GM12875 (cell line): ENCODE data around the gene PTTG1.

Source experiments
- H3K4me3 ChIP-seq: one replicate; pipeline ENCODE4 v1.5.1; 2011; ENCODE audit warnings: low read depth, low read length, control low read depth
- CTCF ChIP-seq: IDR thresholded peaks from 2 replicates; pipeline ENCODE4 v1.5.1; 2011; ENCODE audit warnings: low read depth, mild to moderate bottlenecking, control low read depth, inconsistent platforms, low read length, moderate library complexity, borderline replicate concordance; ENCODE audit not compliant: insufficient read depth

Gene PTTG1

GRCh38 chr5:160445132-160445531, 23.5 kb downstream of the PTTG1 start:
- TF ChIP-seq CTCF: no peak
- H3K4me3 ChIP-seq: no peak overlapping the region

GRCh38 chr5:160445751-160446150, 24.1 kb downstream of the PTTG1 start:
- H3K4me3 ChIP-seq: no peak overlapping the region
- TF ChIP-seq CTCF: no peak

- no peak for TF ChIP-seq CTCF
These were observed 27.2 kb downstream of the PTTG1 start for GRCh38 chr5:160448886-160449285.

GRCh38 chr5:160449458-160449857, 27.8 kb downstream of the PTTG1 start:
- TF ChIP-seq CTCF: no peak
- H3K4me3 ChIP-seq: no peak overlapping the region

More at GRCh38 chr5:160448886-160449285, 27.2 kb downstream of the PTTG1 start:
- no peak overlapping the region for H3K4me3 ChIP-seq

GRCh38 chr5:160450164-160450932, 28.7 kb downstream of the PTTG1 start:
- H3K4me3 ChIP-seq: no peak overlapping the region
- TF ChIP-seq CTCF: no peak

- no peak for TF ChIP-seq CTCF
- no peak overlapping the region for H3K4me3 ChIP-seq
These were observed 29.6 kb downstream of the PTTG1 start for GRCh38 chr5:160451281-160451680.

- no peak overlapping the region for H3K4me3 ChIP-seq
- TF ChIP-seq CTCF: no peak
These were observed 30.4 kb downstream of the PTTG1 start for GRCh38 chr5:160452036-160452435.
